Endothelial cell of coronary artery (primary cell): ENCODE data around the gene QPRT. TPM values are rescaled to one million over a fixed set of nuclear protein-coding genes. Genes with fewer than 3 reads are reported as not detected.

Experiments used
- total RNA-seq: library from RNA; depleted of rRNA; stranded (reverse); fragments of >200 nt; gene quantifications from 2 replicates; pipeline ENCODE4 v1.2.3, GENCODE V29; 2014

Gene QPRT
- total RNA-seq: under 0.01 and 0.19 TPM in 2 replicates

GRCh38 chr16:29678691-29679267 lies at the start of gene QPRT:
TSS of gene QPRT (plus strand) at chr16:29679180. CDS start at chr16:29679198, 18 bp downstream.

GRCh38 chr16:29663016-29663806 lies 15.8 kb upstream of the QPRT start, which contains the start of gene SPN:
TSS of gene SPN (plus strand) at chr16:29663247. CDS start at chr16:29663729, 482 bp downstream.

GRCh38 chr16:29745853-29746345 lies 66.9 kb downstream of the QPRT start, which contains the start of gene C16orf54:
TSS of gene C16orf54 (minus strand) at chr16:29745990. CDS start at chr16:29744951, 1,039 bp downstream.

Other genes starting within 250 kb of the QPRT start
- gene BOLA2, start 224.8 kb upstream of the QPRT start, total RNA-seq: 47.6 and 68.6 TPM in 2 replicates
- gene SLX1B, start 224.6 kb upstream of the QPRT start, total RNA-seq: 5.4 and 5.5 TPM in 2 replicates
- 5.4 and 6.2 TPM in 2 replicates for gene SULT1A4, start 219.3 kb upstream of the QPRT start, total RNA-seq
- gene NPIPB12, start 172.8 kb upstream of the QPRT start, total RNA-seq: 17.6 and 28.3 TPM in 2 replicates
- not detected in 2 replicates for gene SPN, start 15.9 kb upstream of the QPRT start, total RNA-seq
- gene C16orf54, start 66.8 kb downstream of the QPRT start, total RNA-seq: not detected in 2 replicates
- not detected in 2 replicates for gene ZG16, start 99.1 kb downstream of the QPRT start, total RNA-seq
- 29.6 and 57.5 TPM in 2 replicates for gene KIF22, start 111.6 kb downstream of the QPRT start, total RNA-seq
- 227 and 252 TPM in 2 replicates for gene MAZ, start 127.3 kb downstream of the QPRT start, total RNA-seq
- gene PRRT2, start 133.0 kb downstream of the QPRT start, total RNA-seq: 0.27 and 0.56 TPM in 2 replicates
- gene PAGR1, start 137.0 kb downstream of the QPRT start, total RNA-seq: 17.2 and 21.5 TPM in 2 replicates
- gene MVP, start 141.3 kb downstream of the QPRT start, total RNA-seq: 250 and 373 TPM in 2 replicates
- gene CDIPT, start 184.0 kb downstream of the QPRT start, total RNA-seq: 56.0 and 67.3 TPM in 2 replicates
- gene SEZ6L2, start 220.4 kb downstream of the QPRT start, total RNA-seq: 1.2 and 3.7 TPM in 2 replicates
- gene ASPHD1, start 221.3 kb downstream of the QPRT start, total RNA-seq: 1.2 and 2.4 TPM in 2 replicates
- 4.7 and 5.7 TPM in 2 replicates for gene KCTD13, start 247.0 kb downstream of the QPRT start, total RNA-seq